H1 (cell line): ENCODE results near the gene SSH2.
"Not testable (repeated sequence)": the region's sequence is repeated elsewhere in the genome, so short reads cannot be mapped to it uniquely, and the experiment has no call there.

Experiments used
- CHD2 ChIP-seq: IDR thresholded peaks from 2 replicates; pipeline ENCODE4 v1.6.1; 2012; ENCODE audit warnings: low read length, improper control_type of control experiment
- CTCF ChIP-seq, 3 experiments: IDR thresholded peaks; 1 replicate in 2 of 3; 2 replicates in 1 of 3; pipeline versions ENCODE4 v1.5.1 to v1.6.1; 2011; ENCODE audit warnings: low read length in 3 of 3, mild to moderate bottlenecking in 3 of 3, inconsistent platforms in 2 of 3, low read depth in 1 of 3, moderate library complexity in 1 of 3; ENCODE audit not compliant: insufficient read depth in 1 of 3; ENCODE audit errors: control extremely low read depth in 1 of 3
- POLR2A ChIP-seq, 2 experiments: IDR thresholded peaks; 1 replicate in 1 of 2; 2 replicates in 1 of 2; pipeline ENCODE4 v1.6.1; 2011; ENCODE audit warnings: low read depth in 2 of 2, low read length in 2 of 2, mild to moderate bottlenecking in 2 of 2; ENCODE audit errors: control extremely low read depth in 1 of 2
- POLR2AphosphoS5 ChIP-seq: IDR thresholded peaks from 2 replicates; pipeline ENCODE4 v1.6.1; 2011; ENCODE audit warnings: low read depth, low read length
- ZNF274 ChIP-seq: IDR thresholded peaks from 2 replicates; pipeline ENCODE4 v1.7.0; 2012; ENCODE audit warnings: low read length, borderline replicate concordance; ENCODE audit errors: extremely low read depth

DNA sequence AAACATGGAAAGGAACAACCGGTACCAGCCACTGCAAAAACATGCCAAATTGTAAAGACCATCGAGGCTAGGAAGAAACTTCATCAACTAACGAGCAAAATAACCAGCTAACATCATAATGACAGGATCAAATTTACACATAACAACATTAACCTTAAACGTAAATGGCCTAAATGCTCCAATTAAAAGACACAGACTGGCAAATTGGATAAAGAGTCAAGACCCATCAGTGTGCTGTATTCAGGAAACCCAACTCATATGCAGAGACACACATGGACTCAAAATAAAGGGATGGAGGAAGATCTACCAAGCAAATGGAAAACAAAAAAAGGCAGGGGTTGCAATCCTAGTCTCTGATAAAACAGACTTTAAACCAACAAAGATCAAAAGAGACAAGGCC, 32.9 kb downstream of the SSH2 start:
- TF ChIP-seq CHD2; CTCF (IDR thresholded peaks at IDR 0.05; ENCODE audit: control extremely low read depth in 1 of 3, insufficient read depth in 1 of 3, low read depth in 1 of 3, low read length in 3 of 3); POLR2A (IDR thresholded peaks at IDR 0.05; ENCODE audit: control extremely low read depth in 1 of 2, low read depth in 2 of 2, low read length in 2 of 2); ZNF274; POLR2AphosphoS5: not testable (repeated sequence)
